Activated CD8-positive, alpha-beta memory T cell treated with anti-CD3 and anti-CD28 coated beads for 36 hours (primary cell): Measurements from ENCODE around the gene USP8. TPM values are rescaled to one million over a fixed set of nuclear protein-coding genes. Genes with fewer than 3 reads are reported as not detected.
"Not testable (repeated sequence)": the region's sequence is repeated elsewhere in the genome, so short reads cannot be mapped to it uniquely, and the experiment has no call there.

ENCODE experiments used
- CTCF ChIA-PET: fragments of 350-600 bp; sonication (Branson Sonifier 250); formaldehyde crosslinking; loops from one replicate; lab custom pipeline; 2021; ENCODE audit warnings: antibody characterized with exemption; lab: Charles Lee
- POLR2A ChIA-PET: fragments of 350-600 bp; sonication (Branson Sonifier 250); formaldehyde crosslinking; loops from one replicate; lab custom pipeline; 2021; ENCODE audit warnings: antibody characterized with exemption; lab: Charles Lee
- total RNA-seq, 2 experiments: library from RNA; stranded (reverse); gene quantifications; one replicate each; pipeline ENCODE4 v1.2.3, GENCODE V29; 2021

The USP8 gene
- total RNA-seq = 10 to 100 TPM; 49.2 to 61.3 TPM

GRCh38 chr15:50424066-50424890, at the start of gene USP8:
TSS of gene USP8 (plus strand) at chr15:50424405. CDS start at chr15:50439074, 14,669 bp downstream.
- POLR2A ChIA-PET = interaction anchor here (0.6 to 0.7 kb wide), 5 partner anchors 32 to 81 kb away, joined by 3 to 4 read pairs (median 3); no protein-coding TSS in a partner anchor

GRCh38 chr15:50377867-50378751, 46.1 kb upstream of the USP8 start:
- ChIA-PET POLR2A (interaction anchor here (1.0 kb wide), 1 partner anchor 118 kb away, joined by 3 read pairs; no protein-coding TSS in a partner anchor), CTCF (interaction anchor here (1.0 to 1.5 kb wide), 3 partner anchors 24 to 78 kb away, joined by 3 read pairs; no protein-coding TSS in a partner anchor)

More at GRCh38 chr15:50424066-50424890, at the start of gene USP8:
- CTCF ChIA-PET = interaction anchor here (0.7 to 1.0 kb wide), 3 partner anchors 52 to 69 kb away, joined by 3 read pairs; partner anchors contain the start of gene GABPB1

- ChIA-PET POLR2A (no interaction called here), CTCF (interaction anchor here (1.0 to 1.5 kb wide), 3 partner anchors 25 to 77 kb away, joined by 3 read pairs; no protein-coding TSS in a partner anchor)
Observed at GRCh38 chr15:50378776-50379175, 45.4 kb upstream of the USP8 start.

GRCh38 chr15:50379413-50379812, 44.8 kb upstream of the USP8 start:
- ChIA-PET CTCF (interaction anchor here (0.6 to 1.5 kb wide), 3 partner anchors 29 to 273 kb away, joined by 3 read pairs; no protein-coding TSS in a partner anchor), POLR2A (interaction anchor here (0.6 kb wide), 2 partner anchors 22 to 151 kb away, joined by 4 read pairs; no protein-coding TSS in a partner anchor)

- ChIA-PET POLR2A (no interaction called here), CTCF (interaction anchor here (0.6 kb wide), 1 partner anchor 272 kb away, joined by 3 read pairs; no protein-coding TSS in a partner anchor)
Observed at GRCh38 chr15:50380089-50380488, 44.1 kb upstream of the USP8 start.

GRCh38 chr15:50381438-50381837, 42.8 kb upstream of the USP8 start:
- ChIA-PET POLR2A (no interaction called here), CTCF (interaction anchor here (0.6 kb wide), 1 partner anchor 184 kb away, joined by 3 read pairs; no protein-coding TSS in a partner anchor)

- POLR2A ChIA-PET = not testable (repeated sequence)
Observed at GRCh38 chr15:50382408-50382807, 41.8 kb upstream of the USP8 start.

GRCh38 chr15:50390554-50391264, 33.5 kb upstream of the USP8 start:
- ChIA-PET POLR2A (no interaction called here), CTCF (interaction anchor here (0.6 kb wide), 1 partner anchor 25 kb away, joined by 3 read pairs; no protein-coding TSS in a partner anchor)

More at GRCh38 chr15:50382408-50382807, 41.8 kb upstream of the USP8 start:
- CTCF ChIA-PET = not testable (repeated sequence)

GRCh38 chr15:50391561-50391960, 32.6 kb upstream of the USP8 start:
- ChIA-PET CTCF (interaction anchor here (0.6 kb wide), 1 partner anchor 25 kb away, joined by 3 read pairs; no protein-coding TSS in a partner anchor), POLR2A (interaction anchor here (0.8 kb wide), 1 partner anchor 32 kb away, joined by 3 read pairs; the partner anchor contains the start of gene USP8)

GRCh38 chr15:50411870-50412269, 12.3 kb upstream of the USP8 start:
- POLR2A ChIA-PET = no interaction called here
- CTCF ChIA-PET = interaction anchor here (0.6 kb wide), 1 partner anchor 506 kb away, joined by 4 read pairs; no protein-coding TSS in a partner anchor

- POLR2A ChIA-PET = no interaction called here
- CTCF ChIA-PET = no interaction called here
Observed at GRCh38 chr15:50414624-50415023, 9.6 kb upstream of the USP8 start.

GRCh38 chr15:50415752-50416404, 8.3 kb upstream of the USP8 start:
- CTCF ChIA-PET = interaction anchor here (0.7 kb wide), 1 partner anchor 25 kb away, joined by 3 read pairs; no protein-coding TSS in a partner anchor
- POLR2A ChIA-PET = no interaction called here

GRCh38 chr15:50416890-50417289, 7.3 kb upstream of the USP8 start:
- POLR2A ChIA-PET = no interaction called here
- CTCF ChIA-PET = no interaction called here

- ChIA-PET CTCF (no interaction called here), POLR2A (no interaction called here)
Observed at GRCh38 chr15:50418041-50418583, 6.1 kb upstream of the USP8 start.

GRCh38 chr15:50425219-50425618, 1.0 kb downstream of the USP8 start:
- ChIA-PET POLR2A (interaction anchor here (0.7 kb wide), 1 partner anchor 65 kb away, joined by 3 read pairs; no protein-coding TSS in a partner anchor), CTCF (interaction anchor here (0.8 kb wide), 1 partner anchor 53 kb away, joined by 3 read pairs; no protein-coding TSS in a partner anchor)

- POLR2A ChIA-PET = interaction anchor here (0.9 kb wide), 1 partner anchor 70 kb away, joined by 3 read pairs; no protein-coding TSS in a partner anchor
- CTCF ChIA-PET = not testable (repeated sequence)
Observed at GRCh38 chr15:50425678-50426246, 1.6 kb downstream of the USP8 start.

- ChIA-PET POLR2A (interaction anchor here (0.9 kb wide), 1 partner anchor 70 kb away, joined by 3 read pairs; no protein-coding TSS in a partner anchor), CTCF (no interaction called here)
Observed at GRCh38 chr15:50426428-50426827, 2.2 kb downstream of the USP8 start.
